ENCODE data around the gene ARRDC3. TPM values are rescaled to one million over a fixed set of nuclear protein-coding genes. Genes with fewer than 3 reads are reported as not detected.
"Not testable (repeated sequence)": the region's sequence is repeated elsewhere in the genome, so short reads cannot be mapped to it uniquely, and the experiment has no call there.

Gene ARRDC3
- polyA plus RNA-seq (ENCODE audit: insufficient read length in 12 of 12), result 1,000 to 10,000 TPM in 1 of 12 donors, 100 to 1,000 TPM in 1, 10 to 100 TPM in 10; 40.9 to 1,478 (median 55.8) TPM
- long read RNA-seq, donor 1, full-length matches to known transcripts, result 25 of 31 reads
- long read RNA-seq, donor 1, partial matches to known transcripts, result 6 of 31 reads
- long read RNA-seq, donor 1, other reads (novel, unspliced or antisense), result 0 of 31 reads
- long read RNA-seq, donor 2, full-length matches to known transcripts, result 21 of 34 reads
- long read RNA-seq, donor 2, partial matches to known transcripts, result 13 of 34 reads
- long read RNA-seq, donor 2, other reads (novel, unspliced or antisense), result 0 of 34 reads
- long read RNA-seq, donor 3, full-length matches to known transcripts, result 9 of 9 reads
- long read RNA-seq, donor 3, partial matches to known transcripts, result 0 of 9 reads
- long read RNA-seq, donor 3, other reads (novel, unspliced or antisense), result 0 of 9 reads
- long read RNA-seq, donor 4, full-length matches to known transcripts, result 12 of 12 reads
- long read RNA-seq, donor 4, partial matches to known transcripts, result 0 of 12 reads
- long read RNA-seq, donor 4, other reads (novel, unspliced or antisense), result 0 of 12 reads
- long read RNA-seq, donor 5, full-length matches to known transcripts, result 9 of 9 reads
- long read RNA-seq, donor 5, partial matches to known transcripts, result 0 of 9 reads
- long read RNA-seq, donor 5, other reads (novel, unspliced or antisense), result 0 of 9 reads
- long read RNA-seq, donor 6, full-length matches to known transcripts, result 10 of 10 reads
- long read RNA-seq, donor 6, partial matches to known transcripts, result 0 of 10 reads
- long read RNA-seq, donor 6, other reads (novel, unspliced or antisense), result 0 of 10 reads
- long read RNA-seq, donor 7, full-length matches to known transcripts, result 6 of 6 reads
- long read RNA-seq, donor 7, partial matches to known transcripts, result 0 of 6 reads
- long read RNA-seq, donor 7, other reads (novel, unspliced or antisense), result 0 of 6 reads
- long read RNA-seq, donor 8, full-length matches to known transcripts, result 17 of 17 reads
- long read RNA-seq, donor 8, partial matches to known transcripts, result 0 of 17 reads
- long read RNA-seq, donor 8, other reads (novel, unspliced or antisense), result 0 of 17 reads
- long read RNA-seq, donor 9, full-length matches to known transcripts, result 13 of 18 reads
- long read RNA-seq, donor 9, partial matches to known transcripts, result 5 of 18 reads
- long read RNA-seq, donor 9, other reads (novel, unspliced or antisense), result 0 of 18 reads
- long read RNA-seq, donor 10, full-length matches to known transcripts, result 31 of 46 reads
- long read RNA-seq, donor 10, partial matches to known transcripts, result 15 of 46 reads
- long read RNA-seq, donor 10, other reads (novel, unspliced or antisense), result 0 of 46 reads
- long read RNA-seq, donor 11, full-length matches to known transcripts, result 10 of 10 reads
- long read RNA-seq, donor 11, partial matches to known transcripts, result 0 of 10 reads
- long read RNA-seq, donor 11, other reads (novel, unspliced or antisense), result 0 of 10 reads

- DNase-seq, result peak; percentile 98
Observed at GRCh38 chr5:91383027-91383955, at the start of gene ARRDC3. TSS of gene ARRDC3 (minus strand) at chr5:91383317. CDS start at chr5:91383092, 225 bp downstream.

- no peak for DNase-seq
Observed at GRCh38 chr5:91430949-91431348, 47.8 kb upstream of the ARRDC3 start.

- no peak for DNase-seq
Observed at GRCh38 chr5:91424638-91425436, 41.7 kb upstream of the ARRDC3 start.

GRCh38 chr5:91423871-91424270, 40.8 kb upstream of the ARRDC3 start:
- DNase-seq, result no peak

- no peak for DNase-seq
Observed at GRCh38 chr5:91420879-91421278, 37.8 kb upstream of the ARRDC3 start.

- peak; percentile 62 for DNase-seq
Observed at GRCh38 chr5:91419571-91420537, 36.7 kb upstream of the ARRDC3 start.

- DNase-seq, result no peak
Observed at GRCh38 chr5:91419136-91419535, 36.0 kb upstream of the ARRDC3 start.

GRCh38 chr5:91418158-91418557, 35.0 kb upstream of the ARRDC3 start:
- no peak for DNase-seq

GRCh38 chr5:91417219-91417618, 34.1 kb upstream of the ARRDC3 start:
- DNase-seq, result no peak

- DNase-seq, result no peak
Observed at GRCh38 chr5:91416491-91416890, 33.4 kb upstream of the ARRDC3 start.

GRCh38 chr5:91409304-91409703, 26.2 kb upstream of the ARRDC3 start:
- no peak for DNase-seq

GRCh38 chr5:91408710-91409109, 25.6 kb upstream of the ARRDC3 start:
- DNase-seq, result no peak

GRCh38 chr5:91407204-91407603, 24.1 kb upstream of the ARRDC3 start:
- no peak for DNase-seq

- DNase-seq, result no peak
Observed at GRCh38 chr5:91403438-91403837, 20.3 kb upstream of the ARRDC3 start.

- no peak for DNase-seq
Observed at GRCh38 chr5:91401175-91401574, 18.1 kb upstream of the ARRDC3 start.

GRCh38 chr5:91397791-91398190, 14.7 kb upstream of the ARRDC3 start:
- DNase-seq, result no peak

- DNase-seq, result no peak
Observed at GRCh38 chr5:91390268-91390667, 7.2 kb upstream of the ARRDC3 start.

- not testable (repeated sequence) for DNase-seq
Observed at GRCh38 chr5:91389555-91389954, 6.4 kb upstream of the ARRDC3 start.
